Testis (tissue), 3 donors: Measurements from ENCODE around the gene TCEA2. TPM values are rescaled to one million over a fixed set of nuclear protein-coding genes. Genes with fewer than 3 reads are reported as not detected.

Experiments
- DNase-seq: peaks from one replicate; pipeline ENCODE4 v3.0.0-alpha.2; 2019
- H3K27ac ChIP-seq, 2 donors: fragments of 200-600 bp; sonication (generic); one replicate each; pipeline ENCODE4 v1.5.1; 2019
- H3K27me3 ChIP-seq: fragments of 200-600 bp; sonication (generic); one replicate; pipeline ENCODE4 v1.5.1; 2019
- H3K36me3 ChIP-seq: fragments of 200-600 bp; sonication (generic); one replicate; pipeline ENCODE4 v1.5.1; 2017; ENCODE audit warnings: low read depth; ENCODE audit errors: missing control alignments
- H3K4me1 ChIP-seq: fragments of 200-600 bp; sonication (generic); one replicate; pipeline ENCODE4 v1.5.1; 2019
- H3K4me3 ChIP-seq, 2 donors: fragments of 200-600 bp; sonication (generic); one replicate each; pipeline ENCODE4 v1.5.1; 2017 to 2019
- H3K9me3 ChIP-seq: fragments of 200-600 bp; sonication (generic); one replicate; pipeline ENCODE4 v1.5.1; 2017
- CTCF ChIP-seq, 3 experiments: fragments of 450-650 bp in 2 of 3; fragments of 200-600 bp in 1 of 3; sonication (generic) in 1 of 3; IDR thresholded peaks; one replicate each; pipeline ENCODE4 v1.5.1; 2016 to 2019; ENCODE audit warnings: antibody characterized with exemption in 3 of 3, mild to moderate bottlenecking in 2 of 3, moderate library complexity in 1 of 3
- POLR2A ChIP-seq: fragments of 450-650 bp; IDR thresholded peaks from one replicate; pipeline ENCODE4 v1.6.1; 2017; ENCODE audit warnings: antibody characterized with exemption, mild to moderate bottlenecking, moderate library complexity
- WGBS, 2 donors: methylation state at CpG; one replicate each; pipeline ENCODE4 v1.1.5; 2018; 5-methylcytosine and 5-hydroxymethylcytosine counted together
- intact Hi-C: fragments of 100-400 bp; cut with DNase I; formaldehyde crosslinking; loops from one replicate; pipeline ENCODE4 v1.15.1; 2023; ENCODE audit warnings: low total_unique reads
- polyA plus RNA-seq: library from polyadenylated mRNA; stranded (reverse); fragments of 350-450 nt; fragmentation: Illumina TruSeq; extraction: RNeasy Lipid Tissue Mini Kit (QIAGEN cat#74804); gene quantifications from one replicate; pipeline ENCODE4 v1.2.3, GENCODE V29; 2014; ENCODE audit warnings: low read depth, low replicate concordance; ENCODE audit not compliant: insufficient read depth
- total RNA-seq, 2 donors: library from RNA; depleted of rRNA; stranded (reverse); fragments of >200 nt; gene quantifications; one replicate each; pipeline ENCODE4 v1.2.3, GENCODE V29; 2016

Gene TCEA2
- total and polyA plus RNA-seq, 3 donors from 2014 or later, result 94.5 to 171 (median 126) TPM

- intact Hi-C loops, result no loop called here
- Histone ChIP-seq H3K4me3 (no peak overlapping the region), H3K36me3 (no peaks in the 10 kb centered on the region), H3K27me3 (no peaks in the 10 kb centered on the region), H3K9me3 (no peaks in the 10 kb centered on the region), H3K4me1 (no peaks in the 10 kb centered on the region), H3K27ac (no peak overlapping the region)
- DNase-seq, result no peak
- 70 to 93% methylated on average over 5 to 10 of the region's 10 CpGs for WGBS, 2 donors
- TF ChIP-seq CTCF (IDR thresholded peaks at IDR 0.05) (no peak), POLR2A (no peak)
These were observed 27.2 kb downstream of the TCEA2 start for GRCh38 chr20:64090165-64090564.

- intact Hi-C loops, result no loop called here
- TF ChIP-seq POLR2A, result no peak
- TF ChIP-seq CTCF (IDR thresholded peaks at IDR 0.05), result no peak
- no peak for DNase-seq
- H3K4me1 ChIP-seq, result no peaks in the 10 kb centered on the region
- no peak overlapping the region for H3K27ac ChIP-seq
- 43 to 83% methylated on average over 1 to 19 of the region's 19 CpGs for WGBS, 2 donors
- H3K4me3 ChIP-seq, result no peak overlapping the region
- H3K36me3 ChIP-seq, result no peaks in the 10 kb centered on the region
- H3K27me3 ChIP-seq, result no peaks in the 10 kb centered on the region
- no peaks in the 10 kb centered on the region for H3K9me3 ChIP-seq
These were observed 28.3 kb downstream of the TCEA2 start for GRCh38 chr20:64091340-64091739.

DNA sequence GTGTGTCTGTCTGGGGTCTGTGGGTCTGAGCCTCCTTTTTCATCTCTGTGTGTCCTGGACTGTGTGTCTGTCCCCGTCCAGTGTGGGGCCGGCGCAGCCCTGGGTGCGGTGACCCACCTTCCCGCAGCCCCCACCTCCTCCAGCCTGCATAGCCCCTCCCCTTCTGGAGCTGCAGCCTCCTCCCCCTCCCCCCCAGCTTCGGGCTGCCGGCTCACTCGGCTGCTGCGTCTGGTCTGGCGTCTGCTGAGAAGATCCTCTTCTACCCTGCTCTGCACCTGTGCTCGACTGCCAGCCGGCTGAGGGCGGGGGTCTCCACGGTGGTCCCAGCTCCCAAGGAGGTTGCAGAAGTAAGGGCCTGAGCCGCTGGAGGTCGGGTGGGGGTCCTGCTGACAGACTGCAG is 28.8 kb downstream of the TCEA2 start:
- no peak overlapping the region for H3K27ac ChIP-seq
- no peaks in the 10 kb centered on the region for H3K9me3 ChIP-seq
- WGBS, 2 donors, result 38 to 39% methylated on average over 5 to 16 of the region's 16 CpGs
- TF ChIP-seq CTCF (IDR thresholded peaks at IDR 0.05) (no peak), POLR2A (no peak)
- no peaks in the 10 kb centered on the region for H3K27me3 ChIP-seq
- no peaks in the 10 kb centered on the region for H3K36me3 ChIP-seq
- H3K4me3 ChIP-seq, result no peak overlapping the region
- no peak for DNase-seq
- intact Hi-C loops, result no loop called here
- H3K4me1 ChIP-seq, result no peaks in the 10 kb centered on the region

DNA sequence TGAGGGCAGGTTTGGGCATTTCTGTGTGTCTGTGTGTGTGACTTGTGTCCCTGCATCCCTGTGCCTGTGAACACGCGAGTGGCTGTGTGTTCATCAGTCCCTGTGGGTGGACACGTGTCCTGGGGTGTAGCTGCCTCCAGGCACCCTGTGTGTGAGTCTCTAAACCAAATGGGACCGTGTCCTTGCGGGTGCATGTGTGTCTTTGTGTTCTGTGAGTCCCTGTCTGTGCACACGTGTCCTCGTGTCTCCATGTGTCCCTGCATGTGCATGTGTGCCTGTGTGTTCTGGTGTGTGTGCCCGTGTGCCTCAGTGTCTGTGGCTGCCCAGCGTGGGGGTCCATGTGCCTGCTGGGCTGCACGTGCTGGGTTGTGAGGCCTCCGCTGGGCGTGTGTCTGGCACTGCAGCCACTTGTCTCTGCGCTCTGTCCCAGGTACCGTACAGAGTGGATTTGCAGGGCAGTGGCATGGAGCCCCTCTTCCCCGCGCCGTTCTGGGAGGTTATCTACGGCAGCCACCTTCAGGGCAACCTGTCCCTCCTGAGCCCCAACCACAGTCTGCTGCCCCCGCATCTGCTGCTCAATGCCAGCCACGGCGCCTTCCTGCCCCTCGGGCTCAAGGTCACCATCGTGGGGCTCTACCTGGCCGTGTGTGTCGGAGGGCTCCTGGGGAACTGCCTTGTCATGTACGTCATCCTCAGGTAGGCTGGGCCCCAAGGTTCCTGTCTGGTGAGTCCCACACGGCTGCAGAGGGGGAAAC is 29.4 kb downstream of the TCEA2 start:
- Histone ChIP-seq H3K36me3 (no peaks in the 10 kb centered on the region), H3K27me3 (no peaks in the 10 kb centered on the region), H3K9me3 (no peaks in the 10 kb centered on the region), H3K4me3 (no peak overlapping the region), H3K27ac (no peak overlapping the region), H3K4me1 (no peaks in the 10 kb centered on the region)
- WGBS, 2 donors, result 50 to 61% methylated on average over 11 to 25 of the region's 27 CpGs
- intact Hi-C loops, result no loop called here
- DNase-seq, result no peak
- no peak for TF ChIP-seq CTCF (IDR thresholded peaks at IDR 0.05)

DNA sequence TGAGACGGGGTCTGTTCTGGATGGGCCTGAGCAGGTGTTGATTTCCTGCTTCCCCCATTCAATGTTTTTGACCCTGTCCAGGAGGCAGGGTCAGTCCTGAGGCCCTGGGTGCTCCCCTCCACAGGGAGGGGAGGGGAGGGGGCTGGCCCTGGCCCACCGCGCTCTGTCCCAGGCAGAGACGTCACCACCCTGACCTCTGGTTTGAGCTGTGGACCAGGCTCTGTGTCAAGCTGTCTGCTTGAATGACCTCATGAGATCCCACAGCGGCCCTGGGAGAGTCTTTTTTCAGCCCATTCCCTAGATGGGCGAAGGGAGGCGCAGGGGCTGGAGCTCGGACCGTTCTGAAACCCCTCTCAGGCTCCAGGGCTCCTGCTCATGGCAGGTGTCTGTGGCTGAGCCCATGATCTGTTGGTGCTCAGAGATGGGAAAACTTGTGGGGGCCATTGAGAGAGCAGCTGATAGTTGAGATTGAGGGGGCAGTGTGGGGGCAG is 30.1 kb downstream of the TCEA2 start:
- H3K27ac ChIP-seq, result no peak overlapping the region
- DNase-seq, result no peak
- no peak overlapping the region for H3K4me3 ChIP-seq
- intact Hi-C loops, result no loop called here
- H3K36me3 ChIP-seq, result no peaks in the 10 kb centered on the region
- no peaks in the 10 kb centered on the region for H3K4me1 ChIP-seq
- H3K27me3 ChIP-seq, result no peaks in the 10 kb centered on the region
- WGBS, 2 donors, result 50 to 56% methylated on average over 7 to 9 of the region's 9 CpGs
- TF ChIP-seq POLR2A (no peak), CTCF (IDR thresholded peaks at IDR 0.05) (no peak)
- no peaks in the 10 kb centered on the region for H3K9me3 ChIP-seq
